HG02884 (cell line): ENCODE data around the gene PRKCB.
A peak's percentile ranks its signal among the peaks of the same experiment; 100 is the strongest.
"Not testable (repeated sequence)": the region's sequence is repeated elsewhere in the genome, so short reads cannot be mapped to it uniquely, and the experiment has no call there.

Source experiments
- ATAC-seq: cut with Tn5 transposase; IDR thresholded peaks from one replicate; pipeline ENCODE4 v1.9.1; 2021; ENCODE audit warnings: mild to moderate bottlenecking, moderate library complexity; ENCODE audit not compliant: unreplicated experiment

PRKCB gene

GRCh38 chr16:23998771-23999170 lies 163.0 kb downstream of the PRKCB start:
- no peak for ATAC-seq

GRCh38 chr16:23999663-24000062 lies 163.9 kb downstream of the PRKCB start:
- peak; percentile 60 for ATAC-seq

- no peak for ATAC-seq
Measured at GRCh38 chr16:24001710-24002109, 165.9 kb downstream of the PRKCB start.

GRCh38 chr16:24002619-24003018 lies 166.8 kb downstream of the PRKCB start:
- ATAC-seq, result no peak

- no peak for ATAC-seq
Measured at GRCh38 chr16:24005577-24005976, 169.8 kb downstream of the PRKCB start.

GRCh38 chr16:24007391-24007790 lies 171.6 kb downstream of the PRKCB start:
- no peak for ATAC-seq

- ATAC-seq, result no peak
Measured at GRCh38 chr16:24007934-24008333, 172.2 kb downstream of the PRKCB start.

- ATAC-seq, result no peak
Measured at GRCh38 chr16:24009098-24009497, 173.3 kb downstream of the PRKCB start.

- ATAC-seq, result no peak
Measured at GRCh38 chr16:24009955-24010354, 174.2 kb downstream of the PRKCB start.

- peak; percentile 38 for ATAC-seq
Measured at GRCh38 chr16:24010440-24011089, 174.8 kb downstream of the PRKCB start.

GRCh38 chr16:24011237-24011636 lies 175.5 kb downstream of the PRKCB start:
- no peak for ATAC-seq

- ATAC-seq, result no peak
Measured at GRCh38 chr16:24013054-24013636, 177.4 kb downstream of the PRKCB start.

- peak; percentile 88 for ATAC-seq
Measured at GRCh38 chr16:24013864-24014645, 178.3 kb downstream of the PRKCB start.

GRCh38 chr16:24014955-24015354 lies 179.2 kb downstream of the PRKCB start:
- ATAC-seq, result not testable (repeated sequence)

GRCh38 chr16:24015923-24016322 lies 180.1 kb downstream of the PRKCB start:
- ATAC-seq, result no peak

- no peak for ATAC-seq
Measured at GRCh38 chr16:24018485-24018884, 182.7 kb downstream of the PRKCB start.

- ATAC-seq, result no peak
Measured at GRCh38 chr16:24022797-24023196, 187.0 kb downstream of the PRKCB start.

GRCh38 chr16:24023621-24024020 lies 187.8 kb downstream of the PRKCB start:
- ATAC-seq, result no peak

GRCh38 chr16:24024971-24025370 lies 189.2 kb downstream of the PRKCB start:
- no peak for ATAC-seq

GRCh38 chr16:24027466-24027865 lies 191.7 kb downstream of the PRKCB start:
- no peak for ATAC-seq

GRCh38 chr16:24029841-24030240 lies 194.1 kb downstream of the PRKCB start:
- not testable (repeated sequence) for ATAC-seq
